Kidney glomerular epithelial cell (primary cell): ENCODE measurements around the gene NISCH.

Experiments
- DNase-seq: peaks from one replicate; lab custom pipeline; 2025; lab: John Stamatoyannopoulos, UW

NISCH gene

GRCh38 chr3:52472239-52473000 lies 17.0 kb downstream of the NISCH start:
- no peak for DNase-seq

- no peak for DNase-seq
These were observed 17.6 kb downstream of the NISCH start for GRCh38 chr3:52473026-52473425.

- DNase-seq, result no peak
These were observed 21.8 kb downstream of the NISCH start for GRCh38 chr3:52477076-52477795.

- no peak for DNase-seq
These were observed 22.3 kb downstream of the NISCH start for GRCh38 chr3:52477796-52478095.

GRCh38 chr3:52479037-52479876 lies 23.9 kb downstream of the NISCH start:
- no peak for DNase-seq

GRCh38 chr3:52479877-52480575 lies 24.6 kb downstream of the NISCH start:
- DNase-seq, result no peak

- no peak for DNase-seq
These were observed 25.6 kb downstream of the NISCH start for GRCh38 chr3:52480768-52481715.

- no peak for DNase-seq
These were observed 26.6 kb downstream of the NISCH start for GRCh38 chr3:52481819-52482521.

- no peak for DNase-seq
These were observed 27.7 kb downstream of the NISCH start for GRCh38 chr3:52483081-52483480.

GRCh38 chr3:52483577-52484381 lies 28.4 kb downstream of the NISCH start:
- no peak for DNase-seq

GRCh38 chr3:52484680-52485461 lies 29.5 kb downstream of the NISCH start:
- no peak for DNase-seq

- no peak for DNase-seq
These were observed 31.8 kb downstream of the NISCH start for GRCh38 chr3:52487050-52487787.

- no peak for DNase-seq
These were observed 32.6 kb downstream of the NISCH start for GRCh38 chr3:52487788-52488691.

- no peak for DNase-seq
These were observed 33.3 kb downstream of the NISCH start for GRCh38 chr3:52488746-52489145.

GRCh38 chr3:52489453-52489852 lies 34.0 kb downstream of the NISCH start:
- DNase-seq, result no peak

GRCh38 chr3:52490035-52490938 lies 34.9 kb downstream of the NISCH start:
- no peak for DNase-seq
